Thyroid gland (tissue), 4 donors: ENCODE measurements around the gene PTPRU. TPM values are rescaled to one million over a fixed set of nuclear protein-coding genes. Genes with fewer than 3 reads are reported as not detected.
"Not testable (repeated sequence)": the region's sequence is repeated elsewhere in the genome, so short reads cannot be mapped to it uniquely, and the experiment has no call there.

ENCODE experiments used
- DNase-seq, 2 donors: peaks; one replicate each; pipeline ENCODE4 v3.0.0-alpha.2; 2019
- H3K27ac ChIP-seq, 3 donors: fragments of 200-600 bp; sonication (generic); 1 replicate in 2 of 3; 2 replicates in 1 of 3; pipeline ENCODE4 v1.5.1; 2016 to 2019; ENCODE audit warnings: mild to moderate bottlenecking in 1 of 3, moderate library complexity in 1 of 3
- H3K27me3 ChIP-seq: fragments of 200-600 bp; sonication (generic); one replicate; pipeline ENCODE4 v1.5.1; 2019
- H3K36me3 ChIP-seq, 2 donors: fragments of 200-600 bp; sonication (generic); one replicate each; pipeline ENCODE4 v1.5.1; 2016 to 2019
- H3K4me1 ChIP-seq, 2 donors: fragments of 200-600 bp; sonication (generic); one replicate each; pipeline ENCODE4 v1.5.1; 2017 to 2019
- H3K4me3 ChIP-seq, 3 donors: fragments of 200-600 bp; sonication (generic); replicated peaks in 1 of 3; 1 replicate in 2 of 3; 2 replicates in 1 of 3; pipeline ENCODE4 v1.5.1; 2016; ENCODE audit warnings: mild to moderate bottlenecking in 1 of 3
- H3K9me3 ChIP-seq: fragments of 200-600 bp; sonication (generic); one replicate; pipeline ENCODE4 v1.5.1; 2017
- CTCF ChIP-seq, 6 experiments: fragments of 200-600 bp in 3 of 6; fragments of 450-650 bp in 3 of 6; sonication (generic) in 3 of 6; IDR thresholded peaks; one replicate each; pipeline ENCODE4 v1.5.1; 2016 to 2019; ENCODE audit warnings: antibody characterized with exemption in 6 of 6, mild to moderate bottlenecking in 2 of 6, inconsistent platforms in 1 of 6, moderate library complexity in 1 of 6
- POLR2A ChIP-seq, 2 donors: fragments of 450-650 bp; IDR thresholded peaks; one replicate each; pipeline ENCODE4 v1.6.1; 2017; ENCODE audit warnings: antibody characterized with exemption in 2 of 2, mild to moderate bottlenecking in 2 of 2, moderate library complexity in 1 of 2
- WGBS, 2 donors: methylation state at CpG; one replicate each; pipeline ENCODE4 v1.1.5; 2017; 5-methylcytosine and 5-hydroxymethylcytosine counted together
- intact Hi-C: fragments of 100-400 bp; cut with DNase I; formaldehyde crosslinking; loops from one replicate; pipeline ENCODE4 v1.15.1; 2023
- total RNA-seq, 4 donors: library from RNA; depleted of rRNA; stranded (reverse); fragments of >200 nt; gene quantifications; one replicate each; pipeline ENCODE4 v1.2.3, GENCODE V29; 2016

Gene PTPRU
- total RNA-seq, 4 donors from 2014 or later = 12.4 to 30.0 (median 17.9) TPM

DNA sequence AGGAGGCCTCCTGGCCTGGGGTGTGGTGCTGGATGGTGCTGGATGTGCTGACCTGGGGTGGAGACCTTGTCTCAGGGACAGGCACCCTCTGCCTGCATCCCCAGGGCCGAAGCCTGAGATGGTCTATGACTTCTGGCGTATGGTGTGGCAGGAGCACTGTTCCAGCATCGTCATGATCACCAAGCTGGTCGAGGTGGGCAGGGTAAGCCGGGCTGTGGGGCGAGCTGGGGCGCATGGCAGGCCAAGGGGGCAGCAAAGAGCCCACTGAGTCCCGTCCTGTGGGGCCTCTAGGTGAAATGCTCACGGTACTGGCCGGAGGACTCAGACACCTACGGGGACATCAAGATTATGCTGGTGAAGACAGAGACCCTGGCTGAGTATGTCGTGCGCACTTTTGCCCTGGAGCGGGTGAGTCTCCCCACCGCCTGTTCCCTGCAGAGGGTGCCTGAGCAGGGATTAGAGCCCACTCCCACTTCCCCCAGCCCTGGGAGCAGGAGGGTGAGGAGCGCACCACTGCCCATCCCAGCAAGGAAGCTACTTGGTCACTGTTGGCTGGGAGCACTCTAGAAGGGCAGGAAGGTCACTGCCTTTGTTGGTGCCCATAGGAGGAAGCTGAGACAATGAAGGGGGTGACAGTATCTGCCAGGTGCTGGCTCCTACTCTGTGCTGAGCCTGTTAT is 75.2 kb downstream of the PTPRU start:
- 91% methylated on average over 7 to 14 of the region's 16 CpGs for WGBS, 2 donors
- DNase-seq = no peak

DNA sequence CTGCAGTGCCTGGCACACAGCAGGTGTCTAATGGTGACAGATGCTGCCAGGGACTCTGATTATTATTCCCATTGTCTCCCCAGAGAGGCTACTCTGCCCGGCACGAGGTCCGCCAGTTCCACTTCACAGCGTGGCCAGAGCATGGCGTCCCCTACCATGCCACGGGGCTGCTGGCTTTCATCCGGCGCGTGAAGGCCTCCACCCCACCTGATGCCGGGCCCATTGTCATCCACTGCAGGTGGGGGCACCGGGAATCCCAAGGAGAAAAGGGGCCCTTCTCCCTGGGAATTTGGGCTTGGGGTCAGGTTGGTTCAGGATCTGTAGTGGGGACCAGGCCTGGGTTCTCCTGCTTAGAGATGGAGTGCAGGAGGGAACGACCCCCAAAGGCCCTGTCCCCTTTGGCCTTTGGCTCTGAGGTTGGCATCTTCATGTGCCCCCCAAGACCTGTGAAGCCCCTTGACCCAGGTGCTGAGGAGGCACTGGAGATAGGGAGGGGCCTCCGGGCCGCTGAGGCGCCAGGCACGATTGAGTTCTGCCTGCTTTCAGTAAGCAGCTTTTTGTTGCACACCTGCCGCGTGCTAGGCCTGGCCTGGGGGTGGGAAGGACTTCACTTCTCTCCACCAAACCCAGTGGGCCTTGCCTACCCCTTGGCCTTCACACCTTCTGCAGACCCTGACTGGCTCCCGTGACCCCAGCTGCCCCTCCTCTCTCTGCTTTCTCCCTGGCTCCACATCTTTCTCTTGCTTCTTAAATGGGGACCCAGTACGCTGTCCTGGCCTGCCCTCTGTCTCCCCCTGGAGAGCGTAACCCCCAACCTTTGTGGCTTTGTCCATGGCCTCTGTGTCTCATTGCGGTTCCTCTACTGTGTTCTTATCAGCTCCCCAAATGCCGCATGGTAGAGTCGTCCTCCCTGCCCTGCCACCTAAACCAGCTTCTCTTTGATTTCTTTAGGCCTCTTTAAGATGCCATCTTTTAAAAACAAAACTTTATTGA is 76.4 kb downstream of the PTPRU start:
- no peak overlapping the region for H3K27ac ChIP-seq
- no peak overlapping the region for H3K4me3 ChIP-seq
- H3K9me3 ChIP-seq = no peaks in the 10 kb centered on the region
- whole genome bisulfite sequencing, 2 donors = 89 to 95% methylated on average over 20 to 21 of the region's 24 CpGs
- no peaks in the 10 kb centered on the region for H3K27me3 ChIP-seq
- intact Hi-C loops = no loop called here
- DNase-seq = no peak
- no peaks in the 10 kb centered on the region for H3K4me1 ChIP-seq
- TF ChIP-seq CTCF (IDR thresholded peaks at IDR 0.05) = no peak
- no peak for TF ChIP-seq POLR2A (IDR thresholded peaks at IDR 0.05)
- peaks cover 0 to 11% of the 10 kb centered on the region in 2 donors for H3K36me3 ChIP-seq

More for the DNA sequence above, 75.2 kb downstream of the PTPRU start:
- peaks cover 0 to 11% of the 10 kb centered on the region in 2 donors for H3K36me3 ChIP-seq
- no peak overlapping the region for H3K27ac ChIP-seq
- no peaks in the 10 kb centered on the region for H3K4me1 ChIP-seq
- H3K4me3 ChIP-seq = no peak overlapping the region
- TF ChIP-seq POLR2A (IDR thresholded peaks at IDR 0.05) (no peak), CTCF (IDR thresholded peaks at IDR 0.05) (no peak)
- H3K9me3 ChIP-seq = no peaks in the 10 kb centered on the region
- intact Hi-C loops = no loop called here
- H3K27me3 ChIP-seq = no peaks in the 10 kb centered on the region

GRCh38 chr1:29314685-29315084 is 78.4 kb downstream of the PTPRU start:
- 85 to 88% methylated on average over 8 of the region's 8 CpGs for WGBS, 2 donors
- intact Hi-C loops, H3K4me1 ChIP-seq, H3K4me3 ChIP-seq, H3K27ac ChIP-seq, H3K27me3 ChIP-seq, H3K9me3 ChIP-seq, DNase-seq: not testable (repeated sequence)
- H3K36me3 ChIP-seq = peaks cover 0 to 11% of the 10 kb centered on the region in 2 donors

GRCh38 chr1:29315262-29315661 is 78.9 kb downstream of the PTPRU start:
- intact Hi-C loops = no loop called here
- H3K4me3 ChIP-seq = no peak overlapping the region
- peaks cover 0 to 11% of the 10 kb centered on the region in 2 donors for H3K36me3 ChIP-seq
- TF ChIP-seq POLR2A (IDR thresholded peaks at IDR 0.05) = no peak
- no peak for TF ChIP-seq CTCF (IDR thresholded peaks at IDR 0.05)
- no peak overlapping the region for H3K27ac ChIP-seq
- no peaks in the 10 kb centered on the region for H3K9me3 ChIP-seq
- no peaks in the 10 kb centered on the region for H3K4me1 ChIP-seq
- DNase-seq = no peak
- 95 to 97% methylated on average over 12 to 15 of the region's 15 CpGs for WGBS, 2 donors
- no peaks in the 10 kb centered on the region for H3K27me3 ChIP-seq

- no peaks in the 10 kb centered on the region for H3K27me3 ChIP-seq
- WGBS, 2 donors = 89 to 97% methylated on average over 4 of the region's 4 CpGs
- no peak for DNase-seq
- no peak overlapping the region for H3K4me3 ChIP-seq
- H3K9me3 ChIP-seq = no peaks in the 10 kb centered on the region
- no peak overlapping the region for H3K27ac ChIP-seq
- H3K4me1 ChIP-seq = no peaks in the 10 kb centered on the region
- H3K36me3 ChIP-seq = peaks cover 0 to 11% of the 10 kb centered on the region in 2 donors
- no peak for TF ChIP-seq CTCF (IDR thresholded peaks at IDR 0.05)
- TF ChIP-seq POLR2A (IDR thresholded peaks at IDR 0.05) = no peak
- intact Hi-C loops = no loop called here
These were observed 79.6 kb downstream of the PTPRU start for GRCh38 chr1:29315876-29316275.
